Left kidney (tissue), 2 donors: ENCODE results near the gene GNAQ. TPM values are rescaled to one million over a fixed set of nuclear protein-coding genes. Genes with fewer than 3 reads are reported as not detected.

Source experiments
- DNase-seq: peaks from one replicate; pipeline ENCODE4 v3.0.0-alpha.2; 2013
- polyA plus RNA-seq: library from polyadenylated mRNA; unstranded; fragments of 120-200 nt; gene quantifications from one replicate; pipeline ENCODE4 v1.2.1, GENCODE V29; 2013; ENCODE audit not compliant: insufficient read length

The GNAQ gene
- polyA plus RNA-seq, 1 donor, result 66.5 TPM

GRCh38 chr9:77816641-77817341 lies 214.8 kb downstream of the GNAQ start:
- no peak for DNase-seq

GRCh38 chr9:77815260-77815659 lies 216.4 kb downstream of the GNAQ start:
- no peak for DNase-seq

- DNase-seq, result no peak
These were observed 219.8 kb downstream of the GNAQ start for GRCh38 chr9:77811832-77812231.

GRCh38 chr9:77810637-77811119 lies 220.9 kb downstream of the GNAQ start:
- DNase-seq, result no peak

GRCh38 chr9:77810047-77810446 lies 221.6 kb downstream of the GNAQ start:
- DNase-seq, result no peak

GRCh38 chr9:77809552-77809951 lies 222.1 kb downstream of the GNAQ start:
- DNase-seq, result no peak

DNA sequence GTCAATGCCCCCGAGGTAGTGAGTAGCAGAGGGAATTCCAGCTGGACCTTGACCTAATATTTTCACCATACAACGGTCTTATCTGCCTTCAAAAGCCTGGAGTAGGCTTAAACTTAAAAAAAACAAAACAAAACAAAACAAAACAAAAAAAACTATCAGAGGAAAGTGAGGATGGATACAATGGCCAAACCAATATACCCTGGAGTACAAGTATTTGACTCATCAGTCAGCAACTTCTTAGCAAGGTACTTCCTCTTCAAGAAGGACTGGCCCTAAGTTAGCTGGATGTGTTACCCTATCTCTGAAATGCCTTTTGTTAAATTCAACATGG lies 222.9 kb downstream of the GNAQ start:
- DNase-seq, result no peak

DNA sequence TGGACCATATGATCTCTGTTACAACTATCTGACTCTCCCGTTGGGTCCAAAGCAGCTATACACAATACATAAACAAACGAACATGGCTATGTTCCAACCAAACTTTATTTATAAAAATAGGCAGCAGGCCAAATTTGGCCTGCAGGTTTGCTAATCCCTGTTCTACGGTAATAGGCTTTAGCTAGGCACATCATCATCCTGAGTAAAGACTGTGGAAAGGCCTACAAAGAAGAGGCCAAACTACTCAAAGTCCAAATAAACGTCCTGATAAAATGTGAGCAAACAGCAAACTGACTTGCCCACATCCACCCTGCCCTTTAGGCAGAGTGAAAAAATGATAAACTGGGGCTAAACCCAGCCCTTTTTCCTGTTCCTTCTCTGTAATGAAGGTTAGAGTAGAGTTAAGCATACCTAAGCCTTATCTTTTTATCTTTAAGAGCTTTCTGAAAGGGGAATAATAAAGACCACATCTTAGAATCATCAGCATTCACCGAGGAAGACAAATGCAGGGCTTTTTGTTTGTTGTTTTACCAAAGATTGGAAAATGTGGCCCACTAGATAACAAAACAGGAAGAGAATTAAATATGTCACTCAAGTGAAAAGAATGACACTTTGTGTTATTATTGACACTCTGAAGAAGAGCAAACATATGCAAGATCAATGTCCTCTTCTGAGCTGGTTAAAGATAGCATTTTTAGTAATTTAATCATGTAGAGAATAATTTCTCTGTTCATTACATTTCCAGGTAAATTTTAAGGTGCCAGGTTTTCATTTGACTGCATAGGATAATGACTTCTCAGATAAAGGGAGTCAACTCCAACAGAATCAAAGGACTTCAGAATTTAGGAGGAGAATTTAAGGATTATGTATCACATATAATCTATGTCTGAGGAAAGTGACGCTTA lies 223.5 kb downstream of the GNAQ start:
- no peak for DNase-seq

DNA sequence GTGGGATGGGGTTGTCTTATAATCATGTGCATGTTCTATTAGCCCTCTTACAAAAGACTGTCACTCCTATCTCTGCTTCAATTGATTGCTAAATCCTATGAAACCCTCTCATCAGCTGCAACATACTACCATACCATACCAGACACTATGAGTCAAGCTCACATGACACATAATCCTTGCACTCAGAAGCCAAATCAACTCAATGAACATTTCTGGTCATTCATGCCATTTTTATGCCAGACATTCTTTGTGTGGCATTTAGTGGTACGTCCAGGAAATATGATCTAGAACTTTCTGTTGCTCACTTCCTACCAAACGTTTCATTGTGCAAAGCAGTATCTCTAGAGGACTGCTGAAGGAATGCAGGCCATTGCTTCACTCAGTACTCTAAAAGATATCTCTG lies 224.3 kb downstream of the GNAQ start:
- no peak for DNase-seq

DNA sequence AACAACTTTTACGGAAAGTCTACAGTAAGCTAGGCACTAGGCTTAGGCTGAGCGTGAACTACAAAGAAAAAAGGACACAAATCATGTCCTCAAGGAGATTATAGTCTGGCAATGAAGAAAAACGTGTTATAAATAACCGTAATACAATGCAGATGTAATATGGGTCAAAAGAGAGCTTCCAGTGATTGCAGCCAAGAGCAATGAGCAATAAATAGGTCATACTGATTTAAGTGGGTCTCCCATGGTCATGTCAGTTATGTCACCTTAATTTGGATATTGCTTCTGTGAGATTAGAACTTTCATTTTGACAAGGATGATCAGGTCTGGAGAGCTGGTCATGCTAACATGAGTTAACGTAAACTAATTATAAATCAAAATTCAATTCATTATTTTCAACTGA lies 224.9 kb downstream of the GNAQ start:
- DNase-seq, result no peak

- no peak for DNase-seq
These were observed 225.8 kb downstream of the GNAQ start for GRCh38 chr9:77805810-77806209.

DNA sequence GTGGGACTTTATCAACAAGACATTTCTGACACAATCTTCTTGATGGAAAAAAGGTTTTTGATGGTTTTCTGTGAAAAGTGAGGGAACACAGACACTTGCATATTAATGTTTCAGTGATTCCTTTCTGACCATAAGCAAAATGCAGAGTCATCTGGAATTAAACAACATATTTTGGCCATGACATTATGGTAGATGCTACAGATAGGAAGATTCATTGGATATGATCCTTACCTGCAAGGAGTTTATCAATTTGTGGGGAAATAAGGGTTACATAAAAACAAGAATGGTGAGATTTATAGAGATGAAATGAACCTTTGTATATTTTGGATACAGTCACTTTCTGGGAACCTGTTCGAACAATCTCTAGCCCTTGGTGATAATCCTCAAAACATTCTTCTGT lies 228.2 kb downstream of the GNAQ start:
- no peak for DNase-seq

DNA sequence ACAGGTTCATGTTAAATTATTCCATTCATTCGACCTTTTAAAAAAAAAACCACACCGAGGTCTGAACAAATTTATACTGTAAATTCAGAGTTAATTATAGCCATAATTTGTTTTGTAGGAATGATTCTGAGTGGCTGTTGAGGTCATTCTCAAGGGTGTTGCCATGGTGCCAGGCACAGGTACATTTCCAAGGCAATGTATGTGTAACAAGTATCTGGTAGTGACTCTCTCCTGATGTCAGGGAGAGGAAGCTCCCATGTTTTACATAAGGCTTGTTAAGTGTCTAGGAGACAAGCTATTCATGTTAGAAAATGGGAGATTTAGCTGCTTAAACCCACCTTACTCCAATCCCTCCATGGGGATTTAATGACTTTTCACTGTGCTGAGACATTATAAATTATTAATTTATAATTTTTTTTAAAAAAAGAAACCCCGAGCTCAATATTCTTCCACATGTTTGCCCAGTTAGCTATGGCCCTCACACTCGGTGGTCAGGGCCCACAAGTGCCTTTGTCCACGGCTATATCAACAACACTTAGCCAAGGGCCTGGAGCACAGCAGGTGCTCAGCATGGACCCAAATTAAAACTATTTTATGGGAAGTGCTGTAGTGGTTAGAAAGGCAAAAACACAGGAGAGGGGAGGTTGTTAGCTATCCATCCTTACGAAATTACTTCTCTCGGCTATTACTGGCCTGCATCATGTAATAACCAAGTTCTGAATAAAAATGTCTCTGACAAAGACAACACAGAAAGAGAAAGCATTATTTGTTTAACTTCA lies 228.9 kb downstream of the GNAQ start:
- no peak for DNase-seq

DNA sequence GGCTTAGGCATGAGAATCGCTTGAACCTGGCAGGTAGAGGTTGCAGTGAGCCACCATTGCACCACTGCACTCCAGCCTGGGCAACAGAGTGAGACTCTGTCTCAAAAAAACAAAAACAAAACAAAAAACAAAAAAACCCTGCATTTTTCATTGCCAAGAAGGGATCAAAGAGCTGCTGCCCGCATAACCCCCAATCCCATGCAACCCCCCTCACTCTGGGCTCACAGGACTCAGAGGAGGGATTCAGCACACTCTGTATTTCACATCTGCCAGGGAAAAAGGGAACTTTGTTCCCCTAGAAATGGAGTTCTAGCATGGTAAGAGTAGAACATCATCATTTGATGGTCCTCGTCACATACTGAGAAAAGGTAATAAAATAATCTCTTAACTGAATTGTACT lies 229.5 kb downstream of the GNAQ start:
- DNase-seq, result no peak

- DNase-seq, result no peak
These were observed 230.6 kb downstream of the GNAQ start for GRCh38 chr9:77800924-77801551.

- DNase-seq, result no peak
These were observed 233.5 kb downstream of the GNAQ start for GRCh38 chr9:77798140-77798539.

DNA sequence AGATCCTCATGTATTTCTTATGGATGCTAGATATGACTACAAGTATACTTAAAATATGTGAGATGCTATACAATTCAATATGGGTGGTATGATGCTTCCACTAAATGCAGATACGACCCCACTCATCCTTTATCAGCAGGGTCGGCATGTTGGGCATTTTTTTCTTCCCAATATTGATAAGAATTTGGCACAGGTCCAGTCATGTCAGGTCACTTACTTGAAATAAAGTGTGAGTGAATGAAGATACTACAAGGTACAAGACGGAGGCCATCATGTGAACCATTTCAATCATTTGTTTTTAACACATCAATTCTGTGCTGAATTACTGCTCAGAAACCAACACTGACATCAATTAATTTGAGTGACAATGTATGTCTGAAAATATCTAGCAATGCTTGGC lies 236.6 kb downstream of the GNAQ start:
- DNase-seq, result no peak

DNA sequence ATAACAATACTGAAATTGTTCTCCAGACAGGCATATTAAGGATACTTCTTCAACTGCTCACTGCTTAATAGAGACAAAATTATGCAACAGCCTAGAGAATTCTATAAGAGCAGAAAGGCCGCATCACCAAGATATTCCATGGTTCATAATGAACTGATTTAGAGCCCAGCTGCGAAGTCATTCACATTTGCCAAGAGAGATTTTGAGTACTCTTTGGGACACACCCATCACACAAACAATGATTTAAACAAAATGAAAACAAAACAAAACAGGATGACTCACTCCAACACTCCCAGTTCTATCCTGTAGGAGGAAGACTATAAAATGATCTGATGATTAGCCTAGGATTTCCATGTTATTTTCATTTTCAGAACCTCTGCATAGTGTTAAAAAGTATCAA lies 237.8 kb downstream of the GNAQ start:
- no peak for DNase-seq

DNA sequence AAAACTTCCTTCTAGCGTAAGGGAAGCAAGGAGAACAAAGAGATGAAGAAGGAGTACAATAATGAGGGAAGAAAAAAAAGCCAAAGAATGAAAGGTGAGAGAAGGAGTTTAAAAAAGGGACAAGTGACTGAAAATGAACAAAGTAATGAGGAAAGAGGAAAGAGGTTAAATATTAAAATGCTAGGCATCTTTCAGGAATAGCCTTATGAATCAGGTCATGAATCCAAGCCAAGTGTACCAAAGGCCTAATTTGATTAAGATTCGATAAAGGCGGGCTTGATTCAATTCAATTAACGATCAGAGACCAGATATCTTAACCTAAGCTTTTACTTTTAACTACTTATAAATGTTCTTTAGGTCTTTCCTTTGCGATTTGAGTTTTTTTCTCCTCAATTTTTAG lies 241.7 kb downstream of the GNAQ start:
- DNase-seq, result no peak

GRCh38 chr9:77785341-77785740 lies 246.3 kb downstream of the GNAQ start:
- DNase-seq, result no peak

DNA sequence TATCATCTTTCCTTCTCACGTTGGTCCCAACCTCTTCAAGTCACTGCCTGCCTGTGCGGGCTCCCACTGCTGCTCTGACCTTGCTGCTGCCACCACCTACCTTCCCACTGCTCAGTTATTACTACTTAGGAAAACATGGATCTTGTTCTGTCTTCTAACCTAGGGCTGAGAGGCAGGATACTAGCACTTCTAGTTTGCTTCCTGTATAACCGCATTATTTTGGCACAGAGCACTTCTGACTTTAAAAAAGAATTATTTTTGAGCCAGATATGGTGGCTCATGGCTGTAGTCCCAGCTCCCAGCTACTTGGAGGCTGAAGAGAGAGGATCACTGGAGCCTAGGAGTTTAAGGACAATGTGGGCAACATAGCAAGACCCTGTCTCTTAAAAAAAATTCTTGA lies 248.1 kb downstream of the GNAQ start:
- no peak for DNase-seq

GRCh38 chr9:77779010-77779409 lies 252.6 kb downstream of the GNAQ start:
- DNase-seq, result no peak
